ENCODE results near the gene ZNF552.

- TF ChIP-seq CTCF (IDR thresholded peaks at IDR 0.05) (no peak), POLR2A (IDR thresholded peaks at IDR 0.05) (no peak)
These were observed 11.5 kb downstream of the ZNF552 start for GRCh38 chr19:57803265-57803593.

All from heart left ventricle (tissue), 13 donors.